OCI-LY3 (cell line): ENCODE measurements around the gene TAF1.

Experiments used
- CTCF ChIP-seq: fragments of 200-600, 300-600 bp; sonication (generic); IDR thresholded peaks from 2 replicates; pipeline ENCODE4 v1.5.1; 2014; ENCODE audit warnings: antibody characterized with exemption, low read length, low read depth
- EZH2phosphoT487 ChIP-seq: fragments of 200-600 bp; shearing (Covaris generic); IDR thresholded peaks from 2 replicates; pipeline ENCODE4 v1.6.1; 2018; ENCODE audit warnings: antibody characterized with exemption, mixed run types, low read depth

- no peak for TF ChIP-seq CTCF
- TF ChIP-seq EZH2phosphoT487, result no peak
Measured at GRCh38 chrX:71453056-71453455, 86.9 kb downstream of the TAF1 start.
